ENCODE results near the gene CAPN10.
"Not testable (repeated sequence)": the region's sequence is repeated elsewhere in the genome, so short reads cannot be mapped to it uniquely, and the experiment has no call there.

CAPN10 gene

DNA sequence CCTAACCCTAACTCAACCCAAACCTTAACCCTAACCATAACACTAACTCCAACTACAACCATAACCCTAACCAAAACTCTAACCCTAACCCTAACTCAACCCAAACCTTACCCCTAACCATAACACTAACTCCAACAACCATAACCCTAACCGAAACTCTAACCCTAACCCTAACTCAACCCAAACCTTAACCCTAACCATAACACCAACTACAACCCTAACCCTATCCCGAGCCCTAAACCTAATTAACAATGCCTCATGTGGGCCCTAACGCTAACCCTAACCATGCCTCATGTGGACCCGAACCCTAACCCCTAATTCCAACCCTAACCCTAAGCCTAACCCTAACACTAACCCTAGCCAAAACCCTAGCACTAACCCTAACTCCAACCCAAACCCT is 27.2 kb downstream of the CAPN10 start:
- DNase-seq = no peak
- no peak overlapping the region for H3K27ac ChIP-seq
- TF ChIP-seq CTCF (IDR thresholded peaks at IDR 0.05; ENCODE audit: low read depth, low read length) = no peak
- no peaks in the 10 kb centered on the region for H3K36me3 ChIP-seq
- no peaks in the 10 kb centered on the region for H3K27me3 ChIP-seq (ENCODE audit: insufficient read depth, low read depth, severe bottlenecking)
- peaks cover 9% of the 10 kb centered on the region for H3K9me3 ChIP-seq (ENCODE audit: severe bottlenecking)
- H3K4me3 ChIP-seq (ENCODE audit: low read depth, low read length) = no peak overlapping the region

- H3K27ac ChIP-seq = no peak overlapping the region
- H3K27me3 ChIP-seq (ENCODE audit: insufficient read depth, low read depth, severe bottlenecking) = no peaks in the 10 kb centered on the region
- peaks cover 9% of the 10 kb centered on the region for H3K9me3 ChIP-seq (ENCODE audit: severe bottlenecking)
- no peaks in the 10 kb centered on the region for H3K36me3 ChIP-seq
- TF ChIP-seq CTCF (IDR thresholded peaks at IDR 0.05; ENCODE audit: low read depth, low read length) = no peak
- no peak overlapping the region for H3K4me3 ChIP-seq (ENCODE audit: low read depth, low read length)
- no peak for DNase-seq
Measured at GRCh38 chr2:240614391-240614790, 27.9 kb downstream of the CAPN10 start.

GRCh38 chr2:240615396-240615795 is 28.9 kb downstream of the CAPN10 start:
- Histone ChIP-seq H3K4me3 (ENCODE audit: low read depth, low read length) (no peak overlapping the region), H3K36me3 (no peaks in the 10 kb centered on the region), H3K27ac (no peak overlapping the region), H3K9me3 (ENCODE audit: severe bottlenecking) (peaks cover 9% of the 10 kb centered on the region), H3K27me3 (ENCODE audit: insufficient read depth, low read depth, severe bottlenecking) (no peaks in the 10 kb centered on the region)
- TF ChIP-seq CTCF (IDR thresholded peaks at IDR 0.05; ENCODE audit: low read depth, low read length) = no peak
- no peak for DNase-seq

DNA sequence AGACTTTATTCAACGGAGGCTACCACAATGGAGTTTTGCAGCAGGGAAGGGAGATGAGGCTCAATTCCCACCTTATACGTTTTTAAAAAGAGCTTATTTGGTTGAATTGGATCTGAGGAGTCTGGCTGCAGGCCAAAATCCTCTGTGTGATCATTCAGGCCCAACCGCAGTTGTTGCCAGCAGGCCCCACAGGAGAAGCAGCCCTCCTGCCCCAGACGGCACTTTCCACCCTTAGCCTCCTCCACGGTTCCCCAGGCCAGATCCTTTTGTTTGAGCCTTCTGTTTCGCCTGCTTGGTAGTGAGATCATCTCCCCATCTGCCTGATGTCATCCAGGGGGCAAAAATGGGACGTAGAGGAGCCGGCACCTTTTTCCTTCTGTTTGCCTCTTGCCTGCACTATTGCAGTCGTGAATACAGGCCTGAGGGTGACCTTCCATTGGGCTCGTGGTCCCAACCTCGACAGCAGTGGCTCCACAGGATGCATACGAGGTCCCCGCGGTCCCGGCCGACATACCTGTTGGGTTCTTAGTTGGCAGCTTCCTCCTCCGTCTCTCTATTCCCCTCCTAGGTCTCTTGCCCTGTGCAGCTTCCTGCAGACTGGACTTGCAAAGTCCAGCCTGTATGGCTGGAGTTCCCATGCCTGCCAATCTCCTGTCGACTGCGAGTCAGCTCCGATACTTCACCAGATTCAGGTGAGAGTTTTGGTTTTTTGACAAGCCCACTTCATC is 29.4 kb downstream of the CAPN10 start:
- no peak for TF ChIP-seq CTCF (IDR thresholded peaks at IDR 0.05; ENCODE audit: low read depth, low read length)
- Histone ChIP-seq H3K4me3 (ENCODE audit: low read depth, low read length) (no peak overlapping the region), H3K27me3 (ENCODE audit: insufficient read depth, low read depth, severe bottlenecking) (no peaks in the 10 kb centered on the region), H3K36me3 (no peaks in the 10 kb centered on the region), H3K9me3 (ENCODE audit: severe bottlenecking) (peaks cover 9% of the 10 kb centered on the region), H3K27ac (no peak overlapping the region)
- DNase-seq = peak; percentile 2

- DNase-seq = peak; percentile 25
- H3K4me3 ChIP-seq (ENCODE audit: low read depth, low read length); H3K36me3 ChIP-seq; H3K27me3 ChIP-seq (ENCODE audit: insufficient read depth, low read depth, severe bottlenecking); H3K9me3 ChIP-seq (ENCODE audit: severe bottlenecking); H3K27ac ChIP-seq: not testable (repeated sequence)
- TF ChIP-seq CTCF (IDR thresholded peaks at IDR 0.05; ENCODE audit: low read depth, low read length) = peak; percentile 21
Measured at GRCh38 chr2:240616860-240617666, 30.5 kb downstream of the CAPN10 start.
